Type B pancreatic cell (in vitro differentiated cells): ENCODE measurements around the gene STAT3. TPM values are rescaled to one million over a fixed set of nuclear protein-coding genes. Genes with fewer than 3 reads are reported as not detected.

Source experiments
- DNase-seq: peaks from one replicate; pipeline ENCODE4 v3.0.0; 2021; ENCODE audit warnings: mixed read lengths; ENCODE audit not compliant: unreplicated experiment; ENCODE audit errors: extremely low spot score
- H3K27ac Mint-ChIP-seq: 2 replicates; pipeline ENCODE4 v1.8.0; 2021; ENCODE audit warnings: mild to moderate bottlenecking, mixed read lengths
- H3K27me3 Mint-ChIP-seq: 2 replicates; pipeline ENCODE4 v1.8.0; 2021; ENCODE audit warnings: mixed read lengths
- H3K36me3 Mint-ChIP-seq: 2 replicates; pipeline ENCODE4 v1.8.0; 2021; ENCODE audit warnings: mixed read lengths
- H3K4me1 Mint-ChIP-seq: one replicate; pipeline ENCODE4 v1.8.0; 2021; ENCODE audit warnings: mixed read lengths; ENCODE audit not compliant: unreplicated experiment
- H3K4me3 Mint-ChIP-seq: 2 replicates; pipeline ENCODE4 v1.8.0; 2021; ENCODE audit warnings: mild to moderate bottlenecking, mixed read lengths
- H3K9me3 Mint-ChIP-seq: 2 replicates; pipeline ENCODE4 v1.8.0; 2021; ENCODE audit warnings: mixed read lengths
- CTCF ChIP-seq: fragments of 200-600 bp; sonication (generic); conservative IDR thresholded peaks from 2 replicates; pipeline ENCODE4 v1.5.0; 2021; ENCODE audit warnings: antibody characterized with exemption, mild to moderate bottlenecking
- total RNA-seq: library from RNA; stranded (reverse); gene quantifications from 2 replicates; pipeline ENCODE4 v1.2.1, GENCODE V29; 2021; ENCODE audit warnings: low replicate concordance

Gene STAT3
- total RNA-seq, 1 donor from 2014 or later = 64.9 TPM

DNA sequence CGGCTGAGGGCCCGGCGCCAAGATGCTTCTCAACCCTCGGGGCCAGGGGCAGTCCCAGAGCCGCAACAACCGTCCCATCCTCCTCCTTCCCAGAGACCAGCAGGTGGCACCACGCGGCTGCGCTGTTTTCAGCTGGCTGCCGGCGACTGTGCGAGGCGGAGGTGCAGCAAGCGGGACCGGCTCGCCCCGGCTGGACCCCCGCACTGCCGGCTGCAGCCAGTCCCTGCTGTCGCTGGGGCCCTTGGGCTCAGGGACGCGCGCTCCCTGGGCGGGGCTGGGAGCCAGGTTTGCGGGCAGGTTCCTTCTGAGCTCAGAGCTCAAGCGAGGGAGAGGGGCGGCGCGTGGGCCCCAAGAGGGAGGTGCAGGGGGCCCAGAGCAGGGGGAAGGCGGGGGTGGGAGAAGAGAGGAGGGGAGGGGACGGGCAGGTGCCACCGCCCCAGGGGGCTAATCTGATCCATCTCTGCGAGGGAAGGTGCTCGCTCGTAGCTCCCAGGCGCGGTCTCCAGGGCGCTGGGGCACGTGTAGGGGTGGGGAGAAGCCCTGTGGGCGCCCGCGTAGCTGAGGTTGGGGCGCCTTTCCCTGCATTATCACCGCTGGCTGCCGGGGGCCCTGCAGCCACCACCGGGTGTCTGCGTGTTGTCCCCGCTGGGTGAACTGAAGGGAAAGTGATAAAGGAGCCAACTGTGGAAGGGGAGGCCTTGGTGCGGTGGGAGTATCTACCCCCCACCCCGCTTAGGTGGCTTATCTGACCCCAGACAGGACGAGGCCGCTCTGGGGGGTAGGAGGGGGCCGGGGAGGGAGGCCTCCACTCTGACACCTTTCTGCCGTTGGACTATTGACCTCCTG lies 75.7 kb downstream of the STAT3 start:
- DNase-seq = peak; percentile 82
- Mint-ChIP-seq H3K4me3 (peak overlapping the region; percentile 82), H3K27ac (no peak overlapping the region), H3K9me3 (no peaks in the 10 kb centered on the region), H3K27me3 (no peaks in the 10 kb centered on the region), H3K4me1 (peaks cover 27% of the 10 kb centered on the region), H3K36me3 (peaks cover 11% of the 10 kb centered on the region)
- peak; percentile 72 for TF ChIP-seq CTCF

DNA sequence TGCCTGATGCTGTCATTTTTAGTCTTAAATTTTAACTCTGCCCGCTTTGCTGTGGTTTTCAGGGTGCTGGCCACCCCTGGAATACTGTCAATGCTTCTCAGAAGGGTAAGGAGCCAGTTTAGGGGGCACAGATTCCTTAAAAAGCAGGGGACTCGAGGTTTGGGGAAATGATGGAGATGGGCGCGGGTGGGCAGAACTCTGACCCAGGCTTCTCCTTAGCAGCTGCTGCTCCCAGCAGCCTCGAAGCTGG lies 76.3 kb downstream of the STAT3 start:
- no peak for TF ChIP-seq CTCF
- peak overlapping the region; percentile 82 for H3K4me3 Mint-ChIP-seq
- no peak for DNase-seq
- H3K27ac Mint-ChIP-seq = peak overlapping the region; percentile 86
- H3K36me3 Mint-ChIP-seq = peaks cover 7% of the 10 kb centered on the region
- H3K9me3 Mint-ChIP-seq = no peaks in the 10 kb centered on the region
- peaks cover 21% of the 10 kb centered on the region for H3K4me1 Mint-ChIP-seq
- H3K27me3 Mint-ChIP-seq = no peaks in the 10 kb centered on the region

DNA sequence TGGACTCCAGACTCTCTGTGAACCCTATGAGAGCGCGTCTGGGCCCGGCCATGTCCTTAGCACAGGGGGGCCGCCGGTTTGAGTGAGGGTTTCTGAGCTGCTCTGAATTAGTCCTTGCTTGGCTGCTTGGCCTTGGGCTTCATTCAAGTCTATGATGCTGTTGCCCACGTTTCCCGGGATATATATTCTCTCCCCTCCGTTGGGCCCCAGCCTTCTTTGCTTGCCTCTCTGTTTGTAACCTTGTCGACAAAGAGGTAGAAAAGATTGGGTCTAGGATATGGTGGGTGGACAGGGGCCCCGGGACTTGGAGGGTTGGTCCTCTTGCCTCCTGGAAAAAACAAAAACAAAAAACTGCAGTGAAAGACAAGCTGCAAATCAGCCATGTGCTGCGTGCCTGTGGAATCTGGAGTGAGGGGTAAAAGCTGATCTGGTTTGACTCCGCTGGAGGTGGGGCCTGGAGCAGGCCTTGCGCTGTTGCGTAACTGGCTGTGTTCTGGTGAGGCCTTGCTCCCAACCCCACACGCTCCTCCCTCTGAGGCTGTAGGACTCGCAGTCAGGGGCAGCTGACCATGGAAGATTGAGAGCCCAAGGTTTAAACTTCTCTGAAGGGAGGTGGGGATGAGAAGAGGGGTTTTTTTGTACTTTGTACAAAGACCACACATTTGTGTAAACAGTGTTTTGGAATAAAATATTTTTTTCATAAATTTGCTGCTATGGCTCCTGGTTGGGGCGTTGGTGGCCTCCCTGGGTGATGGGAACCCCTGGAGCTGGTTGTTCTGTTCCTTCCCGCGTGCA lies 76.8 kb downstream of the STAT3 start:
- peak overlapping the region; percentile 86 for H3K27ac Mint-ChIP-seq
- no peaks in the 10 kb centered on the region for H3K9me3 Mint-ChIP-seq
- no peaks in the 10 kb centered on the region for H3K27me3 Mint-ChIP-seq
- peak overlapping the region; percentile 82 for H3K4me3 Mint-ChIP-seq
- peaks cover 7% of the 10 kb centered on the region for H3K36me3 Mint-ChIP-seq
- H3K4me1 Mint-ChIP-seq = peaks cover 16% of the 10 kb centered on the region
- no peak for DNase-seq
- TF ChIP-seq CTCF = no peak

DNA sequence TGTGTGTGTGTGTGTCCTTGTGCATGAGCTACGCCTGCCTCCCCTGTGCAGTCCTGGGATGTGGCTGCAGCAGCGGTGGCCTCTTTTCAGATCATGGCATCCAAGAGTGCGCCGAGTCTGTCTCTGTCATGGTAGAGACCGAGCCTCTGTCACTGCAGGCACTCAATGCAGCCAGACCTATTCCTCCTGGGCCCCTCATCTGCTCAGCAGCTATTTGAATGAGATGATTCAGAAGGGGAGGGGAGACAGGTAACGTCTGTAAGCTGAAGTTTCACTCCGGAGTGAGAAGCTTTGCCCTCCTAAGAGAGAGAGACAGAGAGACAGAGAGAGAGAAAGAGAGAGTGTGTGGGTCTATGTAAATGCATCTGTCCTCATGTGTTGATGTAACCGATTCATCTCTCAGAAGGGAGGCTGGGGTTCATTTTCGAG lies 77.4 kb downstream of the STAT3 start:
- no peak for TF ChIP-seq CTCF
- H3K27me3 Mint-ChIP-seq = no peaks in the 10 kb centered on the region
- H3K36me3 Mint-ChIP-seq = peaks cover 7% of the 10 kb centered on the region
- peaks cover 16% of the 10 kb centered on the region for H3K4me1 Mint-ChIP-seq
- no peak for DNase-seq
- no peaks in the 10 kb centered on the region for H3K9me3 Mint-ChIP-seq
- H3K4me3 Mint-ChIP-seq = peak overlapping the region; percentile 82
- peak overlapping the region; percentile 86 for H3K27ac Mint-ChIP-seq

DNA sequence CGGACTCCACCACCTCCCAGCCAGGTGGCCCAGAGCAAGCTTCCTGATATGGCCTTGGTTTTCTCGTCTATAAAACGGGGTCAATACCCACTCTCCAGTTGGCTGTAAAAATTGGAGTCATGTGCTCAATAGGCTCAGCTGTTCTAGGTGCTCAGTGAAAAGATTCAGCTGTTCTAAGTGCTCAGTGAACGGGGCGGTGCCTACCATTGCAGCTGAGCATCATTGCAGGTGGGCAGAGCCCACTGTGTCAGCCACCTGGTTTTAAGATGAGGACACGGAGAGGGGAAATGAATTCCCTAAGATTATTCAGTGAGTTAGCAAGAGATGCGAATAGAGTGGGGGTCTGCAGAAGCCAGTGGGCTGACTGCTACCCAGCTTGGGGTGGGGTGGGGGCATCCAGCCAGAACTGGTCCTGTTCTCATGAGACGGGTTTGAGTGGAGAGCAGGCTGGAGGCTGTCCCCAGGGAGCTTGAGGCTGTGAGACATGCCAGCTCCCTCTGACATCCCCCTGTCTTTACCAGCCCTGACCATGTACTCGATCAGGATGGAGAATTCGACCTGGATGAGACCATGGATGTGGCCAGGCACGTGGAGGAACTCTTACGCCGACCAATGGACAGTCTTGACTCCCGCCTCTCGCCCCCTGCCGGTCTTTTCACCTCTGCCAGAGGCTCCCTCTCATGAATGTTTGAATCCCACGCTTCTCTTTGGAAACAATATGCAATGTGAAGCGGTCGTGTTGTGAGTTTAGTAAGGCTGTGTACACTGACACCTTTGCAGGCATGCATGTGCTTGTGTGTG lies 78.1 kb downstream of the STAT3 start:
- H3K4me3 Mint-ChIP-seq = peak overlapping the region; percentile 47
- H3K36me3 Mint-ChIP-seq = peaks cover 1% of the 10 kb centered on the region
- H3K27me3 Mint-ChIP-seq = no peaks in the 10 kb centered on the region
- H3K9me3 Mint-ChIP-seq = no peaks in the 10 kb centered on the region
- no peak overlapping the region for H3K27ac Mint-ChIP-seq
- DNase-seq = no peak
- peak; percentile 42 for TF ChIP-seq CTCF
- peaks cover 16% of the 10 kb centered on the region for H3K4me1 Mint-ChIP-seq
